ENCODE measurements around the gene SCARB1. TPM values are rescaled to one million over a fixed set of nuclear protein-coding genes. Genes with fewer than 3 reads are reported as not detected.

The SCARB1 gene
- polyA plus RNA-seq, 1 experiment: 10.3 TPM

DNA sequence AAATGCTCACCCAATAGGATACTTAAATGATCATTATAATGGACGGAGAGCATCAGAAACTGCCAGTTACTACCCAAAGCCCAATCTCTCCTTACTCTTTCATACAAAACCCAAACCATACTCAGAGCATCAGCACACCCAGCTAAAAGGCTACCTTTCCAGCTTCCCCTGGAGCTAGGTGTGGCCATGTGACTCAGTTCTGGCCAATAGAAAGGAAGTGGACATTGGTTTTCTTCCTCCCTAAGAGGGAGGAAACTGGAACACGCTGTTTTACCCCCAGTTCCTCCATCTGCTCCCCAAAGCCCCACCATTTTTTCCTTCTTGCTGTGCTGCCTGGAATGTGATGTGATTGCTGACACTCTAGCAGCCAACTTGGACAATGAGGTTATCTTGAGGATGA, 50.7 kb downstream of the SCARB1 start:
- ChIA-PET POLR2A (no interaction called here), CTCF (no interaction called here)
- no peaks in the 10 kb centered on the region; the same call in 1 of the 2 replicates for H3K9me3 ChIP-seq (ENCODE audit: control insufficient read depth, insufficient read depth, low read length)
- no peak for DNase-seq (ENCODE audit: low read depth, low spot score)
- H3K27me3 ChIP-seq (ENCODE audit: control insufficient read depth, insufficient read depth, low read length): no peaks in the 10 kb centered on the region
- H3K27ac ChIP-seq (ENCODE audit: low read depth, low read length): no peak overlapping the region
- H3K4me3 ChIP-seq (ENCODE audit: low read depth, low read length): no peak overlapping the region
- TF ChIP-seq, protein P1, sequence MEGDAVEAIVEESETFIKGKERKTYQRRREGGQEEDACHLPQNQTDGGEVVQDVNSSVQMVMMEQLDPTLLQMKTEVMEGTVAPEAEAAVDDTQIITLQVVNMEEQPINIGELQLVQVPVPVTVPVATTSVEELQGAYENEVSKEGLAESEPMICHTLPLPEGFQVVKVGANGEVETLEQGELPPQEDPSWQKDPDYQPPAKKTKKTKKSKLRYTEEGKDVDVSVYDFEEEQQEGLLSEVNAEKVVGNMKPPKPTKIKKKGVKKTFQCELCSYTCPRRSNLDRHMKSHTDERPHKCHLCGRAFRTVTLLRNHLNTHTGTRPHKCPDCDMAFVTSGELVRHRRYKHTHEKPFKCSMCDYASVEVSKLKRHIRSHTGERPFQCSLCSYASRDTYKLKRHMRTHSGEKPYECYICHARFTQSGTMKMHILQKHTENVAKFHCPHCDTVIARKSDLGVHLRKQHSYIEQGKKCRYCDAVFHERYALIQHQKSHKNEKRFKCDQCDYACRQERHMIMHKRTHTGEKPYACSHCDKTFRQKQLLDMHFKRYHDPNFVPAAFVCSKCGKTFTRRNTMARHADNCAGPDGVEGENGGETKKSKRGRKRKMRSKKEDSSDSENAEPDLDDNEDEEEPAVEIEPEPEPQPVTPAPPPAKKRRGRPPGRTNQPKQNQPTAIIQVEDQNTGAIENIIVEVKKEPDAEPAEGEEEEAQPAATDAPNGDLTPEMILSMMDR (IDR thresholded peaks at IDR 0.05; ENCODE audit: low read depth, low read length): no peak

DNA sequence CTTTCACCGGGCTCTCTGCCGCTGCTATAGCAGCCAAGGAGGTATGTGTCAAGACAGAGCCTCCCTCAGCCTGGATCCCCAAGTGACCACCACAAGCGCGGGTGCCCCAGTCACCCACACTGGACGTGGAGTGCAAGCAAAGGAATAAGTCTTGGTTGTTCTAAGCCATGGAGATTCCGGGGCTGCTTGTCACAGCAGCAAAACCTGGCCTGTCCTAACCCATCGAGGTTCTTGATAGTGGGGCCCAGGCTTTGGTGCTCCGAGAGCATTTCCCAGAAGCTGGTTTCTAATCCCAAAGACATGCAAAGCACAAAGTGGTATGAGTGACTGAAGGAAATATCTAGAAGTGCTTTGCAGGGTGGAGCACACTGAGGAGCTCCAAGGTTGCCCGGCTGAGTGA, 51.3 kb downstream of the SCARB1 start:
- no peak overlapping the region for H3K4me3 ChIP-seq (ENCODE audit: low read depth, low read length)
- TF ChIP-seq, protein P1 (IDR thresholded peaks at IDR 0.05; ENCODE audit: low read depth, low read length): no peak
- no peak overlapping the region for H3K27ac ChIP-seq (ENCODE audit: low read depth, low read length)
- DNase-seq (ENCODE audit: low read depth, low spot score): no peak
- H3K9me3 ChIP-seq (ENCODE audit: control insufficient read depth, insufficient read depth, low read length): no peaks in the 10 kb centered on the region; the same call in 1 of the 2 replicates
- ChIA-PET POLR2A (no interaction called here), CTCF (no interaction called here)
- no peaks in the 10 kb centered on the region for H3K27me3 ChIP-seq (ENCODE audit: control insufficient read depth, insufficient read depth, low read length)

DNA sequence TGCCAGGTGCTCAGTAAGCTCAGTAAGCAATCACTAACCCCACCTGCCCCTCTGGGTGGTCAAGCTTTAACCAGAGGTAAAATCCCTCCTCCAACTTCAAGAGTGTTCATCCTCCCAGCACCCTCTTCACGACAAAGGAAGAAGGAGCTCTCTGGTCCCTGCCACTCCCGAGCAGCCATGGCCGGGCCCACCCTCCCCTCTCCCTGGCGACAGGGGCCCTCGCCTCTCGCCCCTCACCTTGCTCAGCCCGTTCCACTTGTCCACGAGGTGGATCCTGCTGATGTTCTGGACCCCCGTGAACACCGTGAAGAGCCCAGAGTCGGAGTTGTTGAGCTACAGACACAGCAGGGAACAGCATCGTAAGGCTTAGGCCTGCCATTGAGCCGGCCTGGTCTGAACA, 52.0 kb downstream of the SCARB1 start:
- no peaks in the 10 kb centered on the region; the same call in 1 of the 2 replicates for H3K9me3 ChIP-seq (ENCODE audit: control insufficient read depth, insufficient read depth, low read length)
- H3K27me3 ChIP-seq (ENCODE audit: control insufficient read depth, insufficient read depth, low read length): no peaks in the 10 kb centered on the region
- ChIA-PET POLR2A (no interaction called here), CTCF (no interaction called here)
- TF ChIP-seq, protein P1 (IDR thresholded peaks at IDR 0.05; ENCODE audit: low read depth, low read length): no peak
- H3K4me3 ChIP-seq (ENCODE audit: low read depth, low read length): no peak overlapping the region
- H3K27ac ChIP-seq (ENCODE audit: low read depth, low read length): no peak overlapping the region
- no peak for DNase-seq (ENCODE audit: low read depth, low spot score)

DNA sequence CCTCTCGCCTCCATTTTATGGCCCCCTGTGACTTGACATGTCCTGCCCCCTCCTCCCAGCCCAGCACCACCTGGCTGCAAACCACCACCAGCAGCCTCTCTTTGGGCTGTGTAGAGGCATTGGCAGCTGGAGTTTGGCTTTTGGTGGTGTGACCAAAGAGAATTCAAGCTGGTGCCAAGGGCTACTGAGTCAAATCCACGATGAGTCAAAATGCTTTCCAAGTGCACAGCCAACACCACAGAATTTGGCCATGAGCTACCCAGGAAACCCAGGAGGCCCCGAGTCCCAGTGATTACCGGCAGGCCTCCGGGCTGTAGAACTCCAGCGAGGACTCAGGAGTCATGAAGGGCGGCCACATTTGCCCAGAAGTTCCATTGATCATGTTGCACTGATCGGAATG, 53.8 kb downstream of the SCARB1 start:
- Histone ChIP-seq H3K27ac (ENCODE audit: low read depth, low read length) (no peak overlapping the region), H3K27me3 (ENCODE audit: control insufficient read depth, insufficient read depth, low read length) (no peaks in the 10 kb centered on the region), H3K4me3 (ENCODE audit: low read depth, low read length) (no peak overlapping the region), H3K9me3 (ENCODE audit: control insufficient read depth, insufficient read depth, low read length) (no peaks in the 10 kb centered on the region; the same call in 1 of the 2 replicates)
- ChIA-PET CTCF (no interaction called here), POLR2A (no interaction called here)
- DNase-seq (ENCODE audit: low read depth, low spot score): no peak
- TF ChIP-seq, protein P1 (IDR thresholded peaks at IDR 0.05; ENCODE audit: low read depth, low read length): no peak

DNA sequence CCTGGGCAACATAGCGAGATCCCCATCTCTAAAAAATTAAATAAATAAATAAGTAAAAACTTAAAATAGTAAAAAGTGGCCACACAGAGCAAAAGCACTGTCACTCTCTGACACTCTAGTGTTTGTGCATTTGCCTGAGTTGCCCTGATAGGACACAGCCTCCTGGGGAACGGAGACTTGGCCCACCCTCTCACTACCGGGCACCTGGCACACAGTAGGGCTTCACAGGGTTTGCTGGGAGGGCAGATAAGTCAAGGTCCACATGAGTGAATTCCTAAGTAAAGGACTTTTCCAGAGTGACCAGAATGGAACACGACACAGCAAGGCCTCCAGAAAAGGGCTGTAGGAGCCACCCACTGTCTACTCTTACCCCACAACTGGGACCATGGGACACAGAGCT, 54.3 kb downstream of the SCARB1 start:
- Histone ChIP-seq H3K27me3 (ENCODE audit: control insufficient read depth, insufficient read depth, low read length) (no peaks in the 10 kb centered on the region), H3K4me3 (ENCODE audit: low read depth, low read length) (no peak overlapping the region), H3K9me3 (ENCODE audit: control insufficient read depth, insufficient read depth, low read length) (no peaks in the 10 kb centered on the region; the same call in 1 of the 2 replicates), H3K27ac (ENCODE audit: low read depth, low read length) (no peak overlapping the region)
- TF ChIP-seq, protein P1 (IDR thresholded peaks at IDR 0.05; ENCODE audit: low read depth, low read length): no peak
- CTCF ChIA-PET: no interaction called here
- POLR2A ChIA-PET: interaction anchor here (0.5 kb wide), 1 partner anchor 70 kb away, joined by 3 read pairs; no protein-coding TSS in a partner anchor
- DNase-seq (ENCODE audit: low read depth, low spot score): no peak

All from AG04450 (cell line).